ENCODE measurements around the gene RPL37. TPM values are rescaled to one million over a fixed set of nuclear protein-coding genes. Genes with fewer than 3 reads are reported as not detected.

The RPL37 gene
- total RNA-seq, 3 donors from 2014 or later (not counting 1 experiment from before 2014, with no cell fraction given): 961 to 1,288 (median 1,179) TPM

- intact Hi-C loops (cut with micrococcal nuclease): loop anchor here (10.0 kb wide), 1 partner anchor 145 kb away; no protein-coding TSS in a partner anchor
- no peak overlapping the region for H3K4me3 ChIP-seq (ENCODE audit: low read length)
- no peak for ATAC-seq
- WGBS (ENCODE audit: insufficient coverage): 96% methylated on average over 12 of the region's 13 CpGs
- Mint-ChIP-seq H3K9me3 (no peaks in the 10 kb centered on the region), H3K4me1 (peaks cover 47 to 59% of the 10 kb centered on the region in 2 donors), H3K4me3 (no peak overlapping the region), H3K27me3 (ENCODE audit: low read depth in 2 of 2) (no peaks in the 10 kb centered on the region), H3K27ac (peak overlapping the region; percentile 40 to 55), H3K36me3 (peaks cover 43% of the 10 kb centered on the region)
- peaks cover 9% of the 10 kb centered on the region for H3K4me1 ChIP-seq (ENCODE audit: control insufficient read depth, insufficient read depth, low read length)
- peaks cover 80% of the 10 kb centered on the region for H3K36me3 ChIP-seq (ENCODE audit: control insufficient read depth, insufficient read depth, low read length)
- no peak for DNase-seq
- no peaks in the 10 kb centered on the region for H3K9me3 ChIP-seq (ENCODE audit: control insufficient read depth, insufficient read depth, low read length)
- no peak overlapping the region for H3K27ac ChIP-seq (ENCODE audit: low read length)
- H3K27me3 ChIP-seq (ENCODE audit: control insufficient read depth, insufficient read depth, low read length): no peaks in the 10 kb centered on the region
- no peak for TF ChIP-seq CTCF (IDR thresholded peaks at IDR 0.05)
Measured at GRCh38 chr5:40829748-40830533, 5.1 kb downstream of the RPL37 start.

GRCh38 chr5:40828690-40829661 lies 6.0 kb downstream of the RPL37 start:
- no peaks in the 10 kb centered on the region for H3K9me3 Mint-ChIP-seq
- Histone ChIP-seq H3K4me3 (ENCODE audit: low read length) (no peak overlapping the region), H3K36me3 (ENCODE audit: control insufficient read depth, insufficient read depth, low read length) (peaks cover 78% of the 10 kb centered on the region), H3K27ac (ENCODE audit: low read length) (no peak overlapping the region), H3K4me1 (ENCODE audit: control insufficient read depth, insufficient read depth, low read length) (peaks cover 8% of the 10 kb centered on the region), H3K9me3 (ENCODE audit: control insufficient read depth, insufficient read depth, low read length) (no peaks in the 10 kb centered on the region), H3K27me3 (ENCODE audit: control insufficient read depth, insufficient read depth, low read length) (no peaks in the 10 kb centered on the region)
- TF ChIP-seq CTCF (IDR thresholded peaks at IDR 0.05): no peak
- H3K27me3 Mint-ChIP-seq (ENCODE audit: low read depth in 2 of 2): no peaks in the 10 kb centered on the region
- 98% methylated on average over 3 of the region's 3 CpGs for WGBS (ENCODE audit: insufficient coverage)
- peaks cover 37 to 50% of the 10 kb centered on the region in 2 donors for H3K4me1 Mint-ChIP-seq
- ATAC-seq (no peak), DNase-seq (no peak)
- peaks cover 43% of the 10 kb centered on the region for H3K36me3 Mint-ChIP-seq
- H3K4me3 Mint-ChIP-seq: no peak overlapping the region
- intact Hi-C loops (cut with micrococcal nuclease): no loop called here
- H3K27ac Mint-ChIP-seq: peak overlapping the region; percentile 40 to 55

- H3K27ac Mint-ChIP-seq: peak overlapping the region; percentile 40 to 55
- intact Hi-C loops (cut with micrococcal nuclease): no loop called here
- H3K27ac ChIP-seq (ENCODE audit: low read length): no peak overlapping the region
- no peaks in the 10 kb centered on the region for H3K9me3 ChIP-seq (ENCODE audit: control insufficient read depth, insufficient read depth, low read length)
- H3K36me3 Mint-ChIP-seq: peaks cover 42% of the 10 kb centered on the region
- H3K4me1 ChIP-seq (ENCODE audit: control insufficient read depth, insufficient read depth, low read length): no peaks in the 10 kb centered on the region
- 97% methylated on average over 2 of the region's 3 CpGs for WGBS (ENCODE audit: insufficient coverage)
- peaks cover 30 to 43% of the 10 kb centered on the region in 2 donors for H3K4me1 Mint-ChIP-seq
- ATAC-seq (no peak), DNase-seq (no peak)
- H3K4me3 ChIP-seq (ENCODE audit: low read length): no peak overlapping the region
- no peaks in the 10 kb centered on the region for H3K27me3 Mint-ChIP-seq (ENCODE audit: low read depth in 2 of 2)
- peaks cover 69% of the 10 kb centered on the region for H3K36me3 ChIP-seq (ENCODE audit: control insufficient read depth, insufficient read depth, low read length)
- no peak overlapping the region for H3K4me3 Mint-ChIP-seq
- no peaks in the 10 kb centered on the region for H3K9me3 Mint-ChIP-seq
- no peak for TF ChIP-seq CTCF (IDR thresholded peaks at IDR 0.05)
- H3K27me3 ChIP-seq (ENCODE audit: control insufficient read depth, insufficient read depth, low read length): no peaks in the 10 kb centered on the region
Measured at GRCh38 chr5:40828021-40828631, 6.9 kb downstream of the RPL37 start.
